HL-60 (cell line): ENCODE data around the gene AOPEP.

ENCODE experiments used
- DNase-seq, 2 experiments: peaks; one replicate each; pipeline ENCODE4 v3.0.0-alpha.2; 2010 to 2020; ENCODE audit warnings: low read depth in 1 of 2, low spot score in 1 of 2
- H3K27ac ChIP-seq: fragments of 250-450 bp; sonication (Bioruptor Pico); replicated peaks from 2 replicates; pipeline ENCODE4 v1.5.1; 2020; ENCODE audit warnings: mild to moderate bottlenecking, moderate library complexity
- H3K27me3 ChIP-seq: fragments of 250-450 bp; sonication (Bioruptor Pico); 2 replicates; pipeline ENCODE4 v1.5.1; 2021; ENCODE audit warnings: mild to moderate bottlenecking, moderate library complexity; ENCODE audit not compliant: insufficient read depth, poor library complexity, severe bottlenecking
- H3K4me3 ChIP-seq: replicated peaks from 2 replicates; pipeline ENCODE4 v1.5.1; 2011; ENCODE audit warnings: mild to moderate bottlenecking, control low read depth, low read length; ENCODE audit not compliant: insufficient read depth
- GABPA ChIP-seq: IDR thresholded peaks from 2 replicates; pipeline ENCODE4 v1.6.1; 2012; ENCODE audit warnings: low read depth
- POLR2AphosphoS5 ChIP-seq: IDR thresholded peaks from 2 replicates; pipeline ENCODE4 v1.6.1; 2012; ENCODE audit warnings: low read depth
- SPI1 ChIP-seq: IDR thresholded peaks from 2 replicates; pipeline ENCODE4 v1.6.1; 2012; ENCODE audit warnings: low read depth, mild to moderate bottlenecking, borderline replicate concordance
- TF ChIP-seq, protein P1 (sequence below): IDR thresholded peaks from 2 replicates; pipeline ENCODE4 v1.6.1; 2012; ENCODE audit warnings: low read depth; ENCODE audit not compliant: insufficient replicate concordance
- TF ChIP-seq, protein P2 (sequence below): IDR thresholded peaks from one replicate; pipeline ENCODE4 v1.5.1; 2011; ENCODE audit warnings: low read length, control low read depth, inconsistent platforms; ENCODE audit not compliant: insufficient read depth

The AOPEP gene

DNA sequence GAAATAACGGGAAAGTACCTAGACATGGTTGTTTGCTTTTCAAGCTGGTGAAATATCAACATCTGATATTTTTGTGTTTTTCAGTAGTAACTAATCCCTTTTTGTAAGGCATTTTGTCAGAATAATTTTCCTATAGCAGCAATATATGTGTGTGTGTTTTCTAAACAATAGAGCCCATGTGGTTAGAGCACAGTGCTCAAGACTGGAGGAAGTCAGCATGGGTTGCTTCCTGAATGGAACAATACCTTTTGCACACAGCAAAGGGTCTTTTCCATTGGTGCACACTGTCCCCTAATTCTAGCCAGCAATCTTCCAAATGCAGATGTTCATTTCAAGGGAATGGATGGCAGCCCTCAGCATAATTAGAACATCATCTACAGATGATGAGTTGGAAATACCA, 270.1 kb downstream of the AOPEP start:
- Histone ChIP-seq H3K27me3 (no peaks in the 10 kb centered on the region), H3K4me3 (no peak overlapping the region), H3K27ac (no peak overlapping the region)
- DNase-seq: no peak
- TF ChIP-seq SPI1: no peak
- TF ChIP-seq, protein P1, sequence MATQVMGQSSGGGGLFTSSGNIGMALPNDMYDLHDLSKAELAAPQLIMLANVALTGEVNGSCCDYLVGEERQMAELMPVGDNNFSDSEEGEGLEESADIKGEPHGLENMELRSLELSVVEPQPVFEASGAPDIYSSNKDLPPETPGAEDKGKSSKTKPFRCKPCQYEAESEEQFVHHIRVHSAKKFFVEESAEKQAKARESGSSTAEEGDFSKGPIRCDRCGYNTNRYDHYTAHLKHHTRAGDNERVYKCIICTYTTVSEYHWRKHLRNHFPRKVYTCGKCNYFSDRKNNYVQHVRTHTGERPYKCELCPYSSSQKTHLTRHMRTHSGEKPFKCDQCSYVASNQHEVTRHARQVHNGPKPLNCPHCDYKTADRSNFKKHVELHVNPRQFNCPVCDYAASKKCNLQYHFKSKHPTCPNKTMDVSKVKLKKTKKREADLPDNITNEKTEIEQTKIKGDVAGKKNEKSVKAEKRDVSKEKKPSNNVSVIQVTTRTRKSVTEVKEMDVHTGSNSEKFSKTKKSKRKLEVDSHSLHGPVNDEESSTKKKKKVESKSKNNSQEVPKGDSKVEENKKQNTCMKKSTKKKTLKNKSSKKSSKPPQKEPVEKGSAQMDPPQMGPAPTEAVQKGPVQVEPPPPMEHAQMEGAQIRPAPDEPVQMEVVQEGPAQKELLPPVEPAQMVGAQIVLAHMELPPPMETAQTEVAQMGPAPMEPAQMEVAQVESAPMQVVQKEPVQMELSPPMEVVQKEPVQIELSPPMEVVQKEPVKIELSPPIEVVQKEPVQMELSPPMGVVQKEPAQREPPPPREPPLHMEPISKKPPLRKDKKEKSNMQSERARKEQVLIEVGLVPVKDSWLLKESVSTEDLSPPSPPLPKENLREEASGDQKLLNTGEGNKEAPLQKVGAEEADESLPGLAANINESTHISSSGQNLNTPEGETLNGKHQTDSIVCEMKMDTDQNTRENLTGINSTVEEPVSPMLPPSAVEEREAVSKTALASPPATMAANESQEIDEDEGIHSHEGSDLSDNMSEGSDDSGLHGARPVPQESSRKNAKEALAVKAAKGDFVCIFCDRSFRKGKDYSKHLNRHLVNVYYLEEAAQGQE: no peak
- TF ChIP-seq POLR2AphosphoS5: no peak
- TF ChIP-seq, protein P2, sequence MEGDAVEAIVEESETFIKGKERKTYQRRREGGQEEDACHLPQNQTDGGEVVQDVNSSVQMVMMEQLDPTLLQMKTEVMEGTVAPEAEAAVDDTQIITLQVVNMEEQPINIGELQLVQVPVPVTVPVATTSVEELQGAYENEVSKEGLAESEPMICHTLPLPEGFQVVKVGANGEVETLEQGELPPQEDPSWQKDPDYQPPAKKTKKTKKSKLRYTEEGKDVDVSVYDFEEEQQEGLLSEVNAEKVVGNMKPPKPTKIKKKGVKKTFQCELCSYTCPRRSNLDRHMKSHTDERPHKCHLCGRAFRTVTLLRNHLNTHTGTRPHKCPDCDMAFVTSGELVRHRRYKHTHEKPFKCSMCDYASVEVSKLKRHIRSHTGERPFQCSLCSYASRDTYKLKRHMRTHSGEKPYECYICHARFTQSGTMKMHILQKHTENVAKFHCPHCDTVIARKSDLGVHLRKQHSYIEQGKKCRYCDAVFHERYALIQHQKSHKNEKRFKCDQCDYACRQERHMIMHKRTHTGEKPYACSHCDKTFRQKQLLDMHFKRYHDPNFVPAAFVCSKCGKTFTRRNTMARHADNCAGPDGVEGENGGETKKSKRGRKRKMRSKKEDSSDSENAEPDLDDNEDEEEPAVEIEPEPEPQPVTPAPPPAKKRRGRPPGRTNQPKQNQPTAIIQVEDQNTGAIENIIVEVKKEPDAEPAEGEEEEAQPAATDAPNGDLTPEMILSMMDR: no peak
- no peak for TF ChIP-seq GABPA

- TF ChIP-seq GABPA: no peak
- no peak for TF ChIP-seq POLR2AphosphoS5
- TF ChIP-seq, protein P1: no peak
- TF ChIP-seq, protein P2: no peak
- TF ChIP-seq SPI1: no peak
- no peak for DNase-seq
- Histone ChIP-seq H3K4me3 (no peak overlapping the region), H3K27me3 (no peaks in the 10 kb centered on the region), H3K27ac (no peak overlapping the region)
These were observed 271.2 kb downstream of the AOPEP start for GRCh38 chr9:94997727-94998126.

DNA sequence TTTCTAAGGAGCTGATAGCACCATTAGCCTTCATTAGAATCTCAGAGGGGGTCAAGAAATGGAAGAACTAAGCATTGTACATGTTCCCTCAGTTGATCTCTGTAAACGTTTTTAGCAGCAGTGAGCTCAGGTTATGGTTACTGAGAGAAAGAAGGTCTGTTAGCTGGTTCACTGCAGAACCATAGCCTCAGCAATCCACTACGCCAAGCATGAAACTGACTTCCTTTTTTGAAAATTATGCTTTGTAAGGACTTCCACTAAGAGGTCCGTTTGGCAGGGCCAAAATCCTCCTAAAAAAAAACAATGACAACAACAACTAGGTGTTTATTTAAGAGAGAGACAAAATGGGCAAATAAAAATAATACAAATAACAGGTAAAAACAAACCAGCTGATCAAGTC, 273.3 kb downstream of the AOPEP start:
- TF ChIP-seq SPI1 (peak; percentile 80), GABPA (no peak)
- TF ChIP-seq, protein P2: no peak
- TF ChIP-seq, protein P1: no peak
- no peak for DNase-seq
- no peak overlapping the region for H3K4me3 ChIP-seq
- H3K27me3 ChIP-seq: peaks cover 3% of the 10 kb centered on the region
- no peak overlapping the region for H3K27ac ChIP-seq
